NCI-H1417 treated with DMSO at 0.1 percent for 48 hours (cell line): ENCODE data around the gene RPA3.

ENCODE experiments used
- DNase-seq: peaks from one replicate; lab custom pipeline; 2025; lab: John Stamatoyannopoulos, UW

Gene RPA3

DNA sequence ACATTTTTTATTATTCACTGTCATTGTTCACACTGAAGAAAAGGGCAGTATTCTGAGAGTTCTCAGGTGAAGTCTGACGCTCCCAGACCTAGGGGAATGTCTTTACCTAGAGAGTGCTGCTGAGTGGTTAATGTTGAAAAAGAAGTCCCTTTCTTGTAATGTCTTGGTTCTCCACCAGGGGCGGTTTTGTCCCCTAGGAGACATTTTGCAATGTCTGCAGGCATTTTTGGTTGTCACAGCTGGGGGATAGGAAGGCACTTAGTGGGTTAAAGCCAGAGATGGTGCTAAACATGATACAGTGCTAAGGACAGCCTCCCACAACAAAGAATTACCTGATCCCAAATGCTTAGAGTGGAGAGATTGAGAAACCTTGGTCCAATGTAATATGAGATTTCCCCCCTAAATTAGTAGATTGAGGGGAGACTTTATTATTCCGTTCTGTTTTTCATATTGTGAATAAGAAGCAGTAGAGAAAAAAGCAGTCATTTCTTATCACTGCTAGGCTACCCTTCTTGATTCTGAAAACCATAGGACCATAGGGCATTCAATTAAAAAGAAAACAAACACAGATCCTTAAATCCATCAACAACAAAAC is 64.7 kb downstream of the RPA3 start:
- no peak for DNase-seq

DNA sequence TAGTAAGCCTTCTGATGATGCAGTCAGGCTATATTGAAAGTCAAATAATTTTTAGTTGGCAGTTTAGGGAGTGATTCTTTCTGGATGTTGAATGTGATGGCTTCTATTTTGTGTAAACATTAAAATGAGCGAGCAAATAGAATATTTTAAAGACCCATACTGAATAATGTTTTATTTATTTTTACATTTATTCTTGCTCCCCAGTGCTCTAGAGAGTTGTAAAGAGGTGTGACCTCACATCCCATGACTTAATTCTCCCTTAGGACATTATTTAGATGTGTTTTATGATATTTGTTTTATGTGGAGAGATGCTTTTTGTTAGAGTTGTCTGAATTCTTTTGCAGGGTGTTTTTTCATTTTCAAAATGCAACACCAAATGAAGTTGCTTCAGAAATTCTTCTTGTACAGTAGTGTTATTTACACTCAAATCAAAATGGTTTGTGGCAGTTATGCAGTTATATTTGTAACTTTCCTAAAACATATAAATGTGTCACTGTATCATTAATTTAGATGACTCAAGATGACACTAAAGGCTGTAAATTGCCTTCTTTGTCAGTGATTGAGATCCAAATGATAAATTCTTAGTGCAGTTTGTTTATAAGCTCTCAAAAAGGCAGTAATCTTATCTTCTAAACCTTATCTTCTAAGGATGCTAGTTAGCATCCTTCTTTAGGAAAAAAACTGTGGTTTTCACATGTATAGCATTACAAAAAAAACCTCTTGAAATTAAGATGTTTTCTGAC is 65.4 kb downstream of the RPA3 start:
- DNase-seq: no peak

DNA sequence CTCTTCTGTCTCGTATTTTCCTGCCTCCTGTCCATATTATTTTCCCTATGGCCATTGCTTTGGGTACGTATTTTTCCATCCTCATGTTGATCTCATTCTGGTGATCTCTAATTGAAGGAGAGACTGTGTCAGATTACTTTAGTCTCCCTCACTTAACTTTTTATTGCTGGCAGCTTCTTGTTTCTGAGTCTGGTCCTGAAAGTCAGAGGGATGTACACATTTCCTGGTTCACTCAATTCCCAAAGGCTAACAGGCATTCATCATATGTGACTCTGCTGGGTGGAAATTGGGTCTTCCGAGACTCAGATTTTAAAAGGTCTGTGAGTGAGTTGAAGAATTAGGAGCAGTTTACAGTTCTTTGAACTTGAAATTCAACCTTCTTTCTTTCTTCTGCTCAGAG is 66.9 kb downstream of the RPA3 start:
- DNase-seq: no peak

DNA sequence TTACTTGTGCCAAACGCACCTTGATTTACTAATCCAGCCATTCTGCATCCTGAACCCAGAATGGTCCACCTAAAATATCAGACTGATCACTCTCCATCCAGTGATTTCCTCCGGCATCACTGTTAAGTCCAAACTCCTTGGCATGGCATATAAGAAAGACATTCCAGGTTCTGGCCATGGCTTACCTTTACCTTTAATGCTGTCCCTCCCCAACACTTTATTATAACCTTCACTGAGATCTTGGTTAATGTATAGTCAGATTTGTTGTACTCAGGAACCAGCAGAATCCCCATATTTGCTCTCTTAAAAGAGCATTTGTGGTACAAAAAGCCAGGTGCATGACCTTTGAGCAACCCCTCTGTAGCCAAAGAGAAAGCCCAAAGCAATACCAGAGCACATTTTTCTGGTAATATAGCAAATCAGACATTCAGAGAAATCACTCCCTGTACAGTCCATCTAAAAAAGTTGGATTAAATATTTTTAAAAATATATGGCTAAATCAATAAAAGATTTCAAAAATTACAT is 67.7 kb downstream of the RPA3 start:
- no peak for DNase-seq

DNA sequence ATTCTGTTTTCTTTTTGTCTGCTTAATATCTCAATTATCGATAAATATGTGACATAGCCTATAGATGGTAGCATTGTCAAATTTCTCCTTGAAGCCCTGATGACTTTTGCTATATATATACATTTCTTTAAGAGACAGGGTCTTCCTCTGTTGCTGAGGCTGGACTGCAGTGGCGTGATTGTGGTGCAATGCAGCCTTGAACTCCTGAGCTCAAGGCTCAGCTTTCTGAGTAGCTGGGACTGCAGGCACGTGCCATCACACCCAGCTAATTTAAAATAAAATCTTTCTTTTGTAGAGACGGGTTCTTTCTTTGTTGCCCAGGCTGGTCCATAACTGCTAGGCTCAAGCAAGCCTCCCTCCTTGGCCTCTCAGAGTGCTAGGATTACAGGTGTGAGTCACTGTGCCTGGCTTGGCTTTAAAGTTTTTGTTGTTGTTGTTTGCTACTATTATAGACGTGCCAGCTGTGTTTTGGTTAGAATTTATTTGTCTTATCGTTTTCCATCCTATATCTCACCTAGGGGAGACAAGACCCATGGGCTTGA is 70.8 kb downstream of the RPA3 start:
- no peak for DNase-seq

DNA sequence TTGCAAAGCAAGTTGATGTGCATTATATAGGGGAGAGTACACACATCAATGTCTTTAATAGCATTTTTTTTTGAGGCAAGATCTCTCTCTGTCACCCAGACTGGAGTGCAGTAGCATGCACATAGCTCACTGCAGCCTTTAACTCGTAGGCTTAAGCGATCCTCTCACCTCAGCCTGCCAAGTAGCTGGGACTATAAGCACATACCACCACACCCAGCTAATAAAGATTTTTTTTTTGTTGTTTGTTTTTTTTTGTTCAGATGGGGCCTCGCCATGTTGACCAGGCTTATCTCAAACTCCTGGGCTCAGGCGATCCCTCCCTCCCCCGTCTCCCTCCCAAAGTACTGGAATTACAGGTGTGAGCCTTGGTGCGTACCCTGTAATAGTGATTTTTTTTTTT is 76.3 kb downstream of the RPA3 start:
- no peak for DNase-seq

DNA sequence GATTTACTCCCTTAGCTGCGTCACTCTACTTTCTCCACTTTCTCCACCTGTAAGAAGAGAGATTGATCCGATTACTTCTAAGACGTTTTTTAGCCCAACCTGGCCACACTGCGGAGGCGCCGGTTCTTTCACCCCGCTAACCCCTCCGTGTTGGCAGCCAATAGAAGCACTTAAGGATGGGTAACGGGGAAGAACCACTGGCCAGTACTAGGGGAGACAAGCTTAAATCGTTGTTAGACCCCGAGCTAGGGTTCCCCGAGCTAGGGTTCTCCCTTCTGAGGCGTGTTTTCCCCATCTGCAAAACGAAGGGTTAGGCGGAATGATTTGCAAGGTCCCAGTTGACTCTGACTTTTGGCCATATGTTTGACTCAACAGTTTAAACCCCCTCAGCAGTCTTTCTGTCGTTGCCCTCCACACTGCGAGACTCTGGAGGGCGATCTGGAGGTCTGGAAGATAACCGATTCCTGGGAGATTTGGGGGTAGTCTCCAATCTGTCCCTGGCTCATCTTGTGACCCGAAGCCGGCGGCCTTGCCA is 77.2 kb downstream of the RPA3 start:
- DNase-seq: peak; percentile 70

DNA sequence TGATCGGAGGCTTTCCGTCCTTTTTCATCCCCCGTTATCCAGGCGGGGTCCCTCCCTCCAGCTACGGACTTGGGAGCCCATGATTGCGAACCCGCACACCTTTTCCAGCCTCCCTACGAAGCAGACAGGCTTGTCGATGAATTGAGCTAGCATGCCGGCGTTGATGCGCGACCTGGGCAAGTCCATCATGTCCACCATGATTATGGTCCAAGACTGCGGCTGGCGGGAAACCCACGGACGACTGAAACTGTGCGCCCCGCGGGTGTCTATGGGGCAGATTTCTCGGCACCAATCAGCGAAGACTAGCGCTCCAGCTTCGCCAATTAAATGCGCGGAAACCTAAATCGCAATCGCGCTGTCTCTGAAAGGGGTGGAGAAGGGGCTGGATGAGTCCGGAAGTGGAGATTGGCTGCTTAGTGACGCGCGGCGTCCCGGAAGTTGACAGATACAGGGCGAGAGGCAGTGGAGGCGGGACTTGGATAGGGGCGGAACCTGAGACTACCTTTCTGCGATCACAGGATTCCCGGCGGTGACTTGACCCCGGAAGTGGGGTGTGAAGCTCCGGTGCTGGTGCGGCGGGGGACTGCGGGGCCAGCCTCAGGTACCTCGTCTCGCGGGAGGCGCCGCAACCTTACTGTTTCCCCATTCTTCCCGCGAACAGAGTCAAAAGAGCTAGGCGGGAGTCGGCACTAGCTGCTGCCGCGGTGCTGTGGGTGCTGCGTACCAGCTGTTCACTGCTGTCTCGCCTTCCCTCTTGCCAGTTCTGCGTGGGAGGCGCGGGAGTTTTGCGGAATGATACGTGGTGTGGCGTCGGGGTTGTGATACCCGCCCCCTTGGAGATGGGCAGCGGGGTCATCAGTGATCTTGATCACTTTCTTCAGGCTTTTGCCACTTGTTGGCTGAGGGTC is 77.9 kb downstream of the RPA3 start, which contains the start of gene UMAD1:
TSS of gene UMAD1 (plus strand) at position 532 of the 908 bp plus-strand sequence. CDS start 32,620 bp downstream, outside the sequence.
- peak; percentile 100 for DNase-seq

DNA sequence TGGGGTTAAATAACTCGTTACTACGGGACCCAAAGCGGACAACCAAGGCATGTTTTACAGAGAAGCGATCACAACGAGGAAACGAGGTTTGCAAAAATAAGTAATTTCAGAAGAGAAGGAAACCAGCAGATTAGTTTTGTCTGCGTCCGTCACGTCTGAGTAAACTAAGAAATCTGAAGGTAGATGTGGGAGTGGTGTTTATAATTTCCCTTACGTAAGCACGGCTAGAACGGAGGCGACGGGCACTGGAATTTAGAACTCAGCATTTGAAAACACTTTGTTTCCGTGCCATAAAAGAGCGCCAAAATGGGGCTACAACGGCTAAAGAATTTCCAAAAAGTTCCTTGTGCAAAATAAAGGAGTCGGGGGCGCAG is 78.6 kb downstream of the RPA3 start:
- DNase-seq: no peak

DNA sequence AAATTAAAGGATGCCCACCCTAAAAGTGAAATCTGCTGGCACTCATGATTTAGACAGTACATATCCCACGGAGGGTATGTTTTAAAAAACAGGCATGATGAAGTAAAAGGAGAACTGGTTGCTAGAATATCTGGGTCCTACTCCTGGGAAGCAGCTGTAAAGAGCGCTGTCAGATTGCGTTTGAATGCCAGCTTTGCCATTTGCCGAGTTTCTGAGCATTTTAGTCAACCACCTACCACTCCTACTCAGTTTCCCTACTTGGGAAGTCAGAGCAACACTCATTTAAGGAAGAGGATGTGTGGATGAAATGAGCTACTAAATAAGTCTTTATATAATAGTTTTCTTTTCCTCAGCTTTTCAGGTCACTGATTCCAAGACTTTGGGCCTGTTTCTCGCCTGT is 79.0 kb downstream of the RPA3 start:
- DNase-seq: no peak

DNA sequence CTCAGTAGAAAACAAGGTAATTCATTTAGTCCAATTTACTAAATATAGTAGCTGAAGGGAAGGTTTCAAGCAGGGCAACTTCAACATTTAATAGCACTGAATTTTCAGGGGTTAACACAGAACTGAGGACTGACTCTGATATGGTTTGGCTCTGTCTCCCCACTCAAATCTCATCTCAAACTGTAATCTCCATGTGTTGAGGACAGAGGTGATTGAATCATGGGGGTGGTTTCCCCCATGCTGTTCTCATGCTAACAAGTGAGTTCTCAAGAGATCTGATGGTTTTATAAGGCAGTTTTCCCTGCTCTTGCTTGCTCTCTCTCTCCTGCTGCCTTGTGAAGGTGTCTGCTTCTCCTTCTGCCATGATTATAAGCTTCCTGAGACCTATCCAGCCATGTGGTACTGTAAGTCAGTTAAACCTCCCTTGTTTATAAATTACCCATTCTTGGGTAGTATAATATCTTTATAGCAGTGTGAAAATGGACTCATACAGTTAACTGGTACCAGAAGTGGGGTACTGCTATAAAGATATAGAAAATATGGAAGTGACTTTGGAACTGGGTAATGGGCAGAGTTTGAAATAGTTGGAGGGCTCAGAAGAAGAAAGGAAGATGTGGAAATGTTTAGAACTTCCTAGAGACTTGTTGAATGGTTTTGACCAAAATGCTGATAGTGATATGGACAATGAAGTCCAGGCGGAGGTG is 87.6 kb downstream of the RPA3 start:
- no peak for DNase-seq

DNA sequence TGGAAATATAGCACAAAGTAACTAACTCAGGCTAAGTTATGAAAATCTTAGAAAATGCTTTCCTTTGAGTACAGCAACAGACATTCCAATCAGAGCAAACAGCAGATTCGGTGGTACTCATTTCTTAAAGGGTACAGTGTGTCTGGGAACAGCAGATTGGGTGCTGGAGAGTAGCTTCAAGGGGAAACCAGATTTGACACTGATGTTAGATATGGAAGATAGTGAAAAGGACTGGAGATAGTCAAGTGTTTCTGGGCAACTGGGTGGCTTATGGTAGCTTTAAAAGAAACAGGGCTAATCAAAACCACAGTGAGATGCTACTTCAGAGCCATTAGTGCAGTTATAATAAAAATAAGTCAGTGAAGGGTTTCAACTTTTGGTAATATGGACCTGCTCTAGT is 89.9 kb downstream of the RPA3 start:
- no peak for DNase-seq

DNA sequence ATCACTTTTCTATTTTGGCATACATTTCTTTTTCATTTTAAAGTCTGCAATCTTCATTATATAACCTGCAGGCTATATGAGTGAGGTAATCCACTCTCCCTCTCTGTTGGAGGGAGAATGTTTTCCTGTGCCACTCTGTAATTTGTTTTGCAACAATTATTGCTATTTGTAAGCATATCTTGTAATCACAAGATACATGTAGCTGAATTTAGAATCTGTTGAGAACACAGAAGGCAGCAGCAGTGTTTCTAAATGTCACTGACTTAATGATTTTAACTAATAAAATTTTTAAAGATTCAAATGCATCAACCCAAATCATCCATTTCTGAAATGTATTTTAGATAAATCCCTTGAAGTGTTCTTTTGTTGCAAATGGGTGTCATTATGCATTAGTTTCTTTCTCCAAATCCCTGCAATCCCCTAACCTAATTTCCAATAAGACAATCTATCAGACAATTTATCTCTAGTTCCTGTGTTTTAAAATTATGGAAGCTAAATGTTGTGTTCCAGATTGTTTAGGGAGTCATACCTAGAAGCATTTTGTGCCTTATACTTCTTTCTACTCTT is 97.7 kb downstream of the RPA3 start:
- DNase-seq: no peak

DNA sequence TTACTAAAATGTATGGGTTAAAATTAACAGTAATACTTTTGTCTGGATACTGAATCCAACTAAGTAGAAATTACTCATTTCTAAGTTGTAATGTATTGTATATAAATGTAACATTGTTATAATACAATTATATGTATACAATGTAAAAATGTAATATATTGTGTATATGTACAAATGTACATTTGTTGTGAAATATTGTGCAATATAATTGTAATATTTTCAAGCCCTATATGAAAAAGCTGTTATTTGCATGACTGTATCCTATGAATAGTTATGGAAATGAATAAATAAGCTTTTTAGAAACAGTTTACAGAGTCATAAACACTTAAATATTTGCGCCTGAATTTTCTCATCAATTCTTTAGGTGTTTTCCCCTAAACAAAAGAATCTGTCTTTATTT is 98.2 kb downstream of the RPA3 start:
- DNase-seq: no peak

DNA sequence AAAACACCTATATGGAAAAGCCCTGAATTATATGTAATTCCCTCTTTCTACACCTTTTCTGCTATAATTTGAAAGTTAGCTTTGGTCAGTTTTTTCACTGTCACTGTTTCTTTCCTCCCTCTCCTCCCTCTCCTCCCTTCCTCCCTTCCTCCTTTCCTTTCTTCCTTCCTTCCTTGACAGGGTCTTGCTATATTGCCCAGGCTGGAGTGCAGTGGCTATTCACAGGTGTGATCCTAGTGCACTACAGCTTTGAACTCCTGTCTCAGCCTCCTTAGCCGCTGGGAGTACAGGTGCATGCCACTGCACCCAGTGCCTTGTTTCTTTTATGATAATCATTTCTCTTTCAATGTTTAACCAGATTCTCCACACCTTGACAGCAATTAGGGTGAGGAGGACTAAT is 100.0 kb downstream of the RPA3 start:
- DNase-seq: no peak

DNA sequence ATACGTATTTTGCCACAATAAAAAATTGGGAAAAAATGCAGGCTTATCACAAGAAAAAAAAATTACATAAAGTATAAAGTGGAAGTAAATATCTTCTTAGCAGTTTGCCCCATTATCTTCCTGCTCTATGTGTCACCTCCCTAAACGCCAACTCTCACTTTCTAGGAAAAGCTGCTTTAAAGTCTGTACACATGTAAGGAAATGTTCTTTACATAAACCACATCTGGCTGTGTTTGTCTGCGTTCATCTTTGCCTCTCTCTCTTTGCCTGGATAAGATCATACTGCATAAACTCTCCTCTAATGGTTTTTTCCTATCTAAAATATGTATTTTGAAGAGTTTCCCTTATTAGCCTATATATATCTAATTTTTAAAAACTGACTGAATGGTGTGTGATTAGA is 100.9 kb downstream of the RPA3 start:
- no peak for DNase-seq

DNA sequence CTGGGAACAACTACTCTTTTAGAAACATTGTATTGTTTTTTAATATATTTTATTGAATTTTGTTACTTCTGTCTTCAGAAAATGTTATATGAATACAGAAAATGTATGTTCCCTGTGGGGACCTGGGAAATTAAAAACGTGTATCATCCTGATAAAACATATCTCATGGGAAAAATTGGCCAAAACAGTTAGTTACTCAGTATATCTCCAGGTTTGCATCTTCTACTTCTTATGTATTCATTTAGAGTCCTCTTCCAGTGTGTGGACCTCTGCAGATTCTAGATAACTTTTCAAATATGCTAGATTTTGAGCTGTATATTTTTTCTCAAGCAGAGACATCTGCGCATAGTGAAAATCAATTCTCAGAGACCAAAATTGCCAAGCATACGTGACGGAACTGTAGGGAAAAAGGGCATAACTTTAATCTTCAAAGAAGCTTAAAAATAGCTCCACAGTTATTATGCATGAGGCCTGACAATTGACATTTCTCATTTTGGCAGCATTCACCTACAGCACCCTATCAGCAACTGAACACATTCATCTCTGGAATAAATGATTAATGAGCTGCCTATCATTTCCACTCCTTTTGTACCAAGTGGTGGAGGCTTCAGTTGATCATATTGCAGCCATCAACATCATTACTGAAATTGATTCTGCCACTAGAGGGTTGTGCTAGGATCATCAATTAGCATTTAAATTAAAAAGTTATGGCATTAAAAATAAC is 104.2 kb downstream of the RPA3 start:
- DNase-seq: no peak

DNA sequence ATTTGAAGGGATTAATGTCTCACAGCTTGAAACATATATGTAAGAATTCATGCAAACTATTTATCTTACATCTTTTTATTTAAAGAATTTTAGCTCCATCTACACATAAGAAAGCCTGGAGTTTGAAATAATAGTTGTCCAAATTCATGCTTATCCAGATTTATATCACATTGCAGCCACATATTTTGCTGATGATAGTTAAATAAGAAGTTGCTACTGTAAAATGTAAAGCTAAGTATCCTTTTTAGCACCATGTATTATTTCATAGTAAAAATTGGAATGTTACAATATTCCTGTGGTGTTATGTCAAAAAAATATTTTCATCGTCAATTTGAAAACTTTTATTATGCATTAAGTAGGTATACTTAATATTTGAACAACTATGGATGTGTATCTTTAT is 105.2 kb downstream of the RPA3 start:
- no peak for DNase-seq

DNA sequence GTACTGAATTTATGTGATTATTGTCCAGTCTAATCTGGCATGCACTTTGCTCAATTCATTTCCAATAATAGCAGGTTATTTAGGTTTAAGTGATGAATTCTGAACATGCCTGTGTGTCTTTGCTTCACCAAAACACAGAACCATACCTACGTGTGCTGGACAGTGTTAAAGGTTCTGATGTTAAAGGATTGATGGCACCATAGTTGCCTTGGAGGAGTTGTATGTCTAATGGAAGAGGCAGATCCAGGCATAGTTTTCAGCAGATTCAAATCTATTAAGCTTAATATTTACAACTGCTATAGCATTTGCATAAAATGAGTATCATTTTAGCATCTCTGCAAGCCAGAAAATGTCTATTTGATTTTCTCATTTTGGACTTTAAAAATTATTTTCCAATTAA is 105.9 kb downstream of the RPA3 start:
- no peak for DNase-seq

DNA sequence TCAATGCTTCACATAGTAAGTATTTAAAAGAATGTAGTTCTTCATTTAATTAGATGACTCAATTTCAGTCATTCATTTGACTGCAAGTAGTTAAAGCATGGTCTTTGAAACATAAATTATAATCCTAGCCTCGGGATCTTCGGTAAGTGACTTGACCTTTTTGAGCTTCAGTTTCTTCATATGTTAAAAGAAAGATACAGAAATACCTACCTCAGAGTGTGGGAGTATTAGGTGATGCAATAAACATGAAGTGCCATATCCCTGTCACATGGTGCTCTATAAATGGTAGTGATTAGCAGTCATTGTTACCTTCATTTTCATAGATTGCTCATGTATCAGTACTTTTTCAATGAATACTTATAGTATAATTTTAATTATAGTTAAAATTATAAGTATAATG is 109.1 kb downstream of the RPA3 start:
- DNase-seq: no peak

DNA sequence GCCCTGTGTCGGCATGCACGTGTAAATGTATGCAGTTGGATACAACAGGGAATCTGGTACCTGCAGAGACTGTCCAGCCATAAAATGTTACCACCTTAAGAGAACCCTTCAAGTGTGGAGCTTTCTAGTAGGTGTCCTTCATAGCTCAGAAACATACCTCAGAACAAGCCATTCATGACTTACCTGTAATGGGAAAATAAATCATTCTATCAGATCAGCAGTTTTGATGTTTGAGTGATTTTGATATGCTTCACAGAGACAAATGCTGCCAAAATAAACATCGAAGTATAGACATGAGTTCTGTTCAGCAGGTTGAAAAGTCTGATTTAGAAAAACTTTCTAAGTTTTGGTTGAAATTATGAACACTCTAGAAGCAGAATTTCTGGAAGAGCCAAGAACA is 111.4 kb downstream of the RPA3 start:
- no peak for DNase-seq
